GM10847 (cell line): ENCODE results near the gene AKAP14.

ENCODE experiments used
- POLR2A ChIP-seq: IDR thresholded peaks from 2 replicates; pipeline ENCODE4 v1.6.1; 2011; ENCODE audit not compliant: insufficient read length; ENCODE audit errors: extremely low read depth

Gene AKAP14

GRCh38 chrX:119895843-119896326 lies at the start of gene AKAP14:
Gene AKAP14 (plus strand): TSS chrX:119895893. CDS start chrX:119903224, 7,331 bp downstream.
- TF ChIP-seq POLR2A = no peak

- TF ChIP-seq POLR2A = peak; percentile 57
Observed at GRCh38 chrX:119852382-119853353, 43.0 kb upstream of the AKAP14 start, which contains the start of gene UPF3B. Gene UPF3B (minus strand): TSS chrX:119852963. CDS start chrX:119852928, 35 bp downstream.

- TF ChIP-seq POLR2A = no peak
Observed at GRCh38 chrX:119853444-119853843, 42.2 kb upstream of the AKAP14 start.

- TF ChIP-seq POLR2A = no peak
Observed at GRCh38 chrX:119870626-119871131, 25.0 kb upstream of the AKAP14 start.

GRCh38 chrX:119871245-119871598 lies 24.5 kb upstream of the AKAP14 start:
- no peak for TF ChIP-seq POLR2A

- peak; percentile 83 for TF ChIP-seq POLR2A
Observed at GRCh38 chrX:119871599-119872395, 23.9 kb upstream of the AKAP14 start, which contains the start of the genes NDUFA1 and RNF113A. Gene NDUFA1 (plus strand): TSS chrX:119871832. CDS start chrX:119871912, 80 bp downstream. Gene RNF113A (minus strand): TSS chrX:119871733. CDS start chrX:119871613, 120 bp downstream.

GRCh38 chrX:119878740-119879139 lies 17.0 kb upstream of the AKAP14 start:
- no peak for TF ChIP-seq POLR2A

GRCh38 chrX:119880076-119880475 lies 15.6 kb upstream of the AKAP14 start:
- no peak for TF ChIP-seq POLR2A

GRCh38 chrX:119880552-119881437 lies 14.9 kb upstream of the AKAP14 start:
- no peak for TF ChIP-seq POLR2A

GRCh38 chrX:119885554-119886428 lies 9.9 kb upstream of the AKAP14 start:
- TF ChIP-seq POLR2A = no peak

- TF ChIP-seq POLR2A = no peak
Observed at GRCh38 chrX:119887721-119888425, 7.8 kb upstream of the AKAP14 start.

GRCh38 chrX:119899125-119899524 lies 3.4 kb downstream of the AKAP14 start:
- TF ChIP-seq POLR2A = no peak

- no peak for TF ChIP-seq POLR2A
Observed at GRCh38 chrX:119900976-119901375, 5.3 kb downstream of the AKAP14 start.
